ENCODE results near the gene MBD2.

DNA sequence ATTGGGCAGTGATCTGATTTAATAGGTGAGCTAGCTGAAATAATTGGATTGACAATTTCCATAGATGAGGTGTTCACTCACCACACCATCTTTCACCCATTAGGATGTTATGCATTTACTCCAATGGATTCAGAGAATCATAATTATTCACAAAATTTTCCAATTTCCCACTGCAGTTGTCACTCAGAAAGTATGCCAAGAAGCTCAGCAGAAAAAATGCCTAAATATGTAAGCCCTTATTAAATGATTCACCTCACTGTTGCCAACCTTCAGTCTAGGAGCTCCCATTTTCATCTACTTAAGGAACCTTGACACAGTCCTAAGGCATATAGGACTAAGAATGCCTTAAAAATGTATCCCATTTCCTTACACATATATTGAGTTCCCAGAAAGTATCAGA lies 94.3 kb downstream of the MBD2 start:
- TF ChIP-seq, protein P1, sequence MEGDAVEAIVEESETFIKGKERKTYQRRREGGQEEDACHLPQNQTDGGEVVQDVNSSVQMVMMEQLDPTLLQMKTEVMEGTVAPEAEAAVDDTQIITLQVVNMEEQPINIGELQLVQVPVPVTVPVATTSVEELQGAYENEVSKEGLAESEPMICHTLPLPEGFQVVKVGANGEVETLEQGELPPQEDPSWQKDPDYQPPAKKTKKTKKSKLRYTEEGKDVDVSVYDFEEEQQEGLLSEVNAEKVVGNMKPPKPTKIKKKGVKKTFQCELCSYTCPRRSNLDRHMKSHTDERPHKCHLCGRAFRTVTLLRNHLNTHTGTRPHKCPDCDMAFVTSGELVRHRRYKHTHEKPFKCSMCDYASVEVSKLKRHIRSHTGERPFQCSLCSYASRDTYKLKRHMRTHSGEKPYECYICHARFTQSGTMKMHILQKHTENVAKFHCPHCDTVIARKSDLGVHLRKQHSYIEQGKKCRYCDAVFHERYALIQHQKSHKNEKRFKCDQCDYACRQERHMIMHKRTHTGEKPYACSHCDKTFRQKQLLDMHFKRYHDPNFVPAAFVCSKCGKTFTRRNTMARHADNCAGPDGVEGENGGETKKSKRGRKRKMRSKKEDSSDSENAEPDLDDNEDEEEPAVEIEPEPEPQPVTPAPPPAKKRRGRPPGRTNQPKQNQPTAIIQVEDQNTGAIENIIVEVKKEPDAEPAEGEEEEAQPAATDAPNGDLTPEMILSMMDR (IDR thresholded peaks at IDR 0.05): no peak
- TF ChIP-seq POLR2A (IDR thresholded peaks at IDR 0.05): no peak
